Thyroid gland (tissue), 4 donors: Measurements from ENCODE around the gene MTG2.

Experiments used
- CTCF ChIP-seq, 6 experiments: fragments of 200-600 bp in 3 of 6; fragments of 450-650 bp in 3 of 6; sonication (generic) in 3 of 6; IDR thresholded peaks; one replicate each; pipeline ENCODE4 v1.5.1; 2016 to 2019; ENCODE audit warnings: antibody characterized with exemption in 6 of 6, mild to moderate bottlenecking in 2 of 6, inconsistent platforms in 1 of 6, moderate library complexity in 1 of 6
- POLR2A ChIP-seq, 2 donors: fragments of 450-650 bp; IDR thresholded peaks; one replicate each; pipeline ENCODE4 v1.6.1; 2017; ENCODE audit warnings: antibody characterized with exemption in 2 of 2, mild to moderate bottlenecking in 2 of 2, moderate library complexity in 1 of 2

GRCh38 chr20:62211216-62211615 is 28.4 kb downstream of the MTG2 start:
- TF ChIP-seq CTCF (IDR thresholded peaks at IDR 0.05) (no peak), POLR2A (IDR thresholded peaks at IDR 0.05) (no peak)
